ENCODE data around the gene TFEC. TPM values are rescaled to one million over a fixed set of nuclear protein-coding genes. Genes with fewer than 3 reads are reported as not detected.

The TFEC gene
- total RNA-seq, 4 donors from 2014 or later, result 3.0 to 6.8 (median 3.0) TPM; not detected in 1

GRCh38 chr7:115976651-115977050 is 53.9 kb downstream of the TFEC start:
- intact Hi-C loops (cut with DNase I; ENCODE audit: low total_unique reads), result no loop called here
- H3K4me1 ChIP-seq, result no peaks in the 10 kb centered on the region
- no peaks in the 10 kb centered on the region for H3K27me3 ChIP-seq
- no peak for DNase-seq
- no peak overlapping the region for H3K4me3 ChIP-seq
- 62 to 86% methylated on average over 2 to 3 of the region's 3 CpGs for WGBS, 2 donors (ENCODE audit: low coverage in 1 of 2)
- no peak for TF ChIP-seq CTCF (IDR thresholded peaks at IDR 0.05)
- TF ChIP-seq EP300 (IDR thresholded peaks at IDR 0.05; ENCODE audit: low read depth), result no peak
- no peak for TF ChIP-seq POLR2AphosphoS5 (IDR thresholded peaks at IDR 0.05)
- TF ChIP-seq POLR2A (IDR thresholded peaks at IDR 0.05), result no peak
- H3K27ac ChIP-seq, result no peak overlapping the region
- in situ Hi-C loops (cut with MboI; ENCODE audit: low pct_ligation_motif_present in 1 of 4, low pct_unique_long_range_greater_than_20kb in 1 of 4, low sequenced_read_pairs in 3 of 4), result no loop called here
- no peaks in the 10 kb centered on the region for H3K9me3 ChIP-seq
- no peaks in the 10 kb centered on the region for H3K36me3 ChIP-seq

- Histone ChIP-seq H3K4me3 (no peak overlapping the region), H3K27ac (no peak overlapping the region), H3K9me3 (no peaks in the 10 kb centered on the region), H3K4me1 (no peaks in the 10 kb centered on the region), H3K36me3 (no peaks in the 10 kb centered on the region), H3K27me3 (no peaks in the 10 kb centered on the region)
- in situ Hi-C loops (cut with MboI; ENCODE audit: low pct_ligation_motif_present in 1 of 4, low pct_unique_long_range_greater_than_20kb in 1 of 4, low sequenced_read_pairs in 3 of 4), result no loop called here
- TF ChIP-seq POLR2A (IDR thresholded peaks at IDR 0.05), result no peak
- TF ChIP-seq CTCF (IDR thresholded peaks at IDR 0.05), result no peak
- TF ChIP-seq EP300 (IDR thresholded peaks at IDR 0.05; ENCODE audit: low read depth), result no peak
- TF ChIP-seq POLR2AphosphoS5 (IDR thresholded peaks at IDR 0.05), result no peak
- intact Hi-C loops (cut with DNase I; ENCODE audit: low total_unique reads), result no loop called here
- 71 to 73% methylated on average over 5 of the region's 5 CpGs for WGBS, 2 donors (ENCODE audit: low coverage in 1 of 2)
- DNase-seq, result no peak
Observed at GRCh38 chr7:115975766-115976165, 54.8 kb downstream of the TFEC start.

GRCh38 chr7:115973406-115973805 is 57.2 kb downstream of the TFEC start:
- Histone ChIP-seq H3K27ac (no peak overlapping the region), H3K9me3 (no peaks in the 10 kb centered on the region), H3K27me3 (no peaks in the 10 kb centered on the region), H3K4me1 (no peaks in the 10 kb centered on the region), H3K36me3 (no peaks in the 10 kb centered on the region), H3K4me3 (no peak overlapping the region)
- in situ Hi-C loops (cut with MboI; ENCODE audit: low pct_ligation_motif_present in 1 of 4, low pct_unique_long_range_greater_than_20kb in 1 of 4, low sequenced_read_pairs in 3 of 4), result no loop called here
- WGBS, 2 donors (ENCODE audit: low coverage in 1 of 2), result 56 to 72% methylated on average over 3 of the region's 3 CpGs
- intact Hi-C loops (cut with DNase I; ENCODE audit: low total_unique reads), result no loop called here
- TF ChIP-seq POLR2AphosphoS5 (IDR thresholded peaks at IDR 0.05), result no peak
- TF ChIP-seq EP300 (IDR thresholded peaks at IDR 0.05; ENCODE audit: low read depth), result no peak
- TF ChIP-seq CTCF (IDR thresholded peaks at IDR 0.05), result no peak
- no peak for TF ChIP-seq POLR2A (IDR thresholded peaks at IDR 0.05)
- DNase-seq, result no peak

GRCh38 chr7:115971506-115971905 is 59.1 kb downstream of the TFEC start:
- in situ Hi-C loops (cut with MboI; ENCODE audit: low pct_ligation_motif_present in 1 of 4, low pct_unique_long_range_greater_than_20kb in 1 of 4, low sequenced_read_pairs in 3 of 4), result no loop called here

More at GRCh38 chr7:115971506-115971905, 59.1 kb downstream of the TFEC start:
- no peaks in the 10 kb centered on the region for H3K4me1 ChIP-seq
- intact Hi-C loops (cut with DNase I; ENCODE audit: low total_unique reads), result no loop called here
- no peak overlapping the region for H3K4me3 ChIP-seq
- H3K36me3 ChIP-seq, result no peaks in the 10 kb centered on the region
- H3K27me3 ChIP-seq, result no peaks in the 10 kb centered on the region
- H3K9me3 ChIP-seq, result no peaks in the 10 kb centered on the region
- no peak overlapping the region for H3K27ac ChIP-seq
- TF ChIP-seq POLR2A (IDR thresholded peaks at IDR 0.05) (no peak), CTCF (IDR thresholded peaks at IDR 0.05) (no peak), POLR2AphosphoS5 (IDR thresholded peaks at IDR 0.05) (no peak), EP300 (IDR thresholded peaks at IDR 0.05; ENCODE audit: low read depth) (no peak)
- DNase-seq, result no peak

Measured in transverse colon (tissue), 4 donors.